ENCODE data around the gene DNAH2.

GRCh38 chr17:7686222-7687071 is 31.1 kb upstream of the DNAH2 start:
- TF ChIP-seq POLR2AphosphoS5 (IDR thresholded peaks at IDR 0.05) = peak; percentile 87
- peak; percentile 85 for TF ChIP-seq POLR2A (IDR thresholded peaks at IDR 0.05)

Data from prostate gland (tissue), 1 donor.